Measurements from ENCODE around the gene ANKS1A. TPM values are rescaled to one million over a fixed set of nuclear protein-coding genes. Genes with fewer than 3 reads are reported as not detected.

The ANKS1A gene
- total RNA-seq, 6 experiments from 2014 or later = 6.7 to 17.4 (median 10.5) TPM

DNA sequence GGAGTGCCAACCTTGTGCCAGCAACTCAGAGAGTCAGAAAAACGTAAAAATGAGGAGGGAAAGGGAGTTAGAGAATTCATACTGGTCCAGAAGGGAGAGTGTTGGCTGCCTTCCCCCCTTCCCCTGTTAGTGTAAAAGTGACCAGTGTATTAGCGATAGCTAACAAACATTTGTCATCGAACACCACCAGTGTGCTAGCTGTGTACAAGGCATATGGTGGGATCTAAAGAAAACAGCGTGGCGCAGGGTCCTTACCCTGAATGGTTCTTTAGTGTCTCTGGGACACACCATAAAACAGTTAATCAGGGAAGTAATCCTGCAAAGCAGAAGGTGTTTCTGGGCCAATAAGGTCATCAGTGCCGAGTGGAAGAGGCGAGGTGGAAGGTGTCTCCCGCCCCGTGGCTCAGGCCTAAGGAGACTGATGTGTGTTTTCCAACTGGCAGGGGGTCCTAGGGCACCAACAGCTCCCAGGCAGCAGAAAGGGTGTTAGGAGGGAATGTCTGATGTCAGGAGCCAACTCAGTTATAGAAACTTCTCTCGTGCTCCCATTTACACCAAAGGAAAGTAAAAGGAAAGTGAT is 160.2 kb downstream of the ANKS1A start:
- Histone ChIP-seq H3K4me1 (peaks cover 0 to 20% (median 2%) of the 10 kb centered on the region in 4 donors), H3K27ac (peak overlapping the region in 2 of 3 donors; percentile 37 to 47), H3K27me3 (no peaks in the 10 kb centered on the region), H3K4me3 (no peak overlapping the region), H3K9me3 (no peaks in the 10 kb centered on the region), H3K36me3 (peaks cover 0 to 14% (median under 1%) of the 10 kb centered on the region in 4 donors)
- ATAC-seq = no peak
- 83% methylated on average over 7 of the region's 10 CpGs for WGBS (ENCODE audit: insufficient coverage, low coverage, low lambda C conversion rate, missing lambda C conversion rate)
- DNase-seq = no peak
- no peak for TF ChIP-seq POLR2A (IDR thresholded peaks at IDR 0.05)
- no peak for TF ChIP-seq CTCF (IDR thresholded peaks at IDR 0.05)
- intact Hi-C loops (cut with DNase I) = no loop called here

GRCh38 chr6:35049900-35050756 is 161.1 kb downstream of the ANKS1A start:
- ATAC-seq = no peak
- Histone ChIP-seq H3K9me3 (no peaks in the 10 kb centered on the region), H3K4me3 (no peak overlapping the region), H3K27ac (peak overlapping the region in 1 of 3 donors; percentile 37), H3K27me3 (no peaks in the 10 kb centered on the region), H3K36me3 (peaks cover 0 to 15% (median 1%) of the 10 kb centered on the region in 4 donors), H3K4me1 (peaks cover 0 to 16% (median 2%) of the 10 kb centered on the region in 4 donors)
- DNase-seq = no peak
- 48% methylated on average over 10 of the region's 10 CpGs for WGBS (ENCODE audit: insufficient coverage, low coverage, low lambda C conversion rate, missing lambda C conversion rate)
- TF ChIP-seq CTCF (IDR thresholded peaks at IDR 0.05) = no peak
- no peak for TF ChIP-seq POLR2A (IDR thresholded peaks at IDR 0.05)
- intact Hi-C loops (cut with DNase I) = no loop called here

GRCh38 chr6:35050757-35051330 is 161.8 kb downstream of the ANKS1A start:
- 79% methylated on average over 7 of the region's 10 CpGs for WGBS (ENCODE audit: insufficient coverage, low coverage, low lambda C conversion rate, missing lambda C conversion rate)
- intact Hi-C loops (cut with DNase I) = no loop called here
- Histone ChIP-seq H3K9me3 (no peaks in the 10 kb centered on the region), H3K27me3 (no peaks in the 10 kb centered on the region), H3K4me3 (no peak overlapping the region), H3K36me3 (peaks cover 0 to 15% (median 1%) of the 10 kb centered on the region in 4 donors), H3K27ac (no peak overlapping the region), H3K4me1 (peaks cover 0 to 12% (median 2%) of the 10 kb centered on the region in 4 donors)
- ATAC-seq (no peak), DNase-seq (no peak)
- TF ChIP-seq POLR2A (IDR thresholded peaks at IDR 0.05) (no peak), CTCF (IDR thresholded peaks at IDR 0.05) (no peak)

DNA sequence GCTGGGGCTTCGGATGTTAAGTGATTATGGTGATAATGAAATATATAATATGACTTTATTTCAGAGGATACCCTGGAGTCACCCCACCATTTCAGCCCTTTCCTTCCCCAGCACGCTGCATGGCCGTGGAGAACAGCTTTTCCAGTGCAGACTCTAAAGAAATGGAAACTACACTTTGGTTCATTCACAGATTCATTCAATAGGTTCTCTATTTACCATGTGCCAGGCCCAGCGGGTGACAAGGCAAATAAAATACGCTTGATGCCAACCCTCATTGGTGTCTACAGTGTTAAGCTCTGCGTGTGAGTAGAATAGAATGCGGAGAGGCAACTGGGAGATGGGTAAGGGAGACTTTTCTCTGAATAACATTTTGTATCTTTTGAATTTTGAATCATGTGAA is 162.3 kb downstream of the ANKS1A start:
- Histone ChIP-seq H3K9me3 (no peaks in the 10 kb centered on the region), H3K36me3 (peaks cover 0 to 15% (median 1%) of the 10 kb centered on the region in 4 donors), H3K4me3 (no peak overlapping the region), H3K27ac (no peak overlapping the region), H3K4me1 (peaks cover 0 to 12% (median 2%) of the 10 kb centered on the region in 4 donors), H3K27me3 (no peaks in the 10 kb centered on the region)
- WGBS (ENCODE audit: insufficient coverage, low coverage, low lambda C conversion rate, missing lambda C conversion rate) = 89% methylated on average over 5 of the region's 7 CpGs
- no peak for ATAC-seq
- DNase-seq = no peak
- TF ChIP-seq CTCF (IDR thresholded peaks at IDR 0.05) = no peak
- no peak for TF ChIP-seq POLR2A (IDR thresholded peaks at IDR 0.05)
- intact Hi-C loops (cut with DNase I) = no loop called here

All from right lobe of liver (tissue), 6 donors.